GM23248 (cell line): ENCODE data around the gene SCCPDH. TPM values are rescaled to one million over a fixed set of nuclear protein-coding genes. Genes with fewer than 3 reads are reported as not detected.
"Not testable (repeated sequence)": the region's sequence is repeated elsewhere in the genome, so short reads cannot be mapped to it uniquely, and the experiment has no call there.

Source experiments
- DNase-seq: peaks from one replicate; pipeline ENCODE4 v3.0.0-alpha.2; 2015
- H2AFZ ChIP-seq: fragments of 200-600 bp; sonication (generic); 2 replicates; pipeline ENCODE4 v1.6.1; 2016; ENCODE audit warnings: antibody characterized with exemption
- H3F3A ChIP-seq: fragments of 200-600 bp; sonication (generic); 2 replicates; pipeline ENCODE4 v1.6.1; 2016; ENCODE audit warnings: mild to moderate bottlenecking, antibody characterized with exemption, mixed run types; ENCODE audit not compliant: insufficient read depth
- H3K27ac ChIP-seq: fragments of 200-600 bp; sonication (generic); 2 replicates; pipeline ENCODE4 v1.5.1; 2016; ENCODE audit warnings: mild to moderate bottlenecking
- H3K27me3 ChIP-seq: fragments of 200-600 bp; sonication (generic); replicated peaks from 2 replicates; pipeline ENCODE4 v1.6.1; 2016; ENCODE audit warnings: mild to moderate bottlenecking; ENCODE audit not compliant: insufficient read depth
- H3K36me3 ChIP-seq: fragments of 200-600 bp; sonication (generic); 2 replicates; pipeline ENCODE4 v1.6.1; 2016; ENCODE audit warnings: low read depth, mild to moderate bottlenecking
- H3K4me1 ChIP-seq: fragments of 200-600 bp; sonication (generic); 2 replicates; pipeline ENCODE4 v1.6.1; 2016; ENCODE audit warnings: mild to moderate bottlenecking; ENCODE audit not compliant: insufficient read depth
- H3K4me2 ChIP-seq: fragments of 200-600 bp; sonication (generic); one replicate; pipeline ENCODE4 v1.6.1; 2016; ENCODE audit warnings: mild to moderate bottlenecking; ENCODE audit not compliant: unreplicated experiment
- H3K4me3 ChIP-seq: fragments of 200-600 bp; sonication (generic); 2 replicates; pipeline ENCODE4 v1.5.1; 2016; ENCODE audit warnings: mild to moderate bottlenecking
- H3K79me2 ChIP-seq: fragments of 200-600 bp; sonication (generic); 2 replicates; pipeline ENCODE4 v1.6.1; 2016; ENCODE audit warnings: mild to moderate bottlenecking; ENCODE audit not compliant: insufficient read depth
- H3K9ac ChIP-seq: fragments of 200-600 bp; sonication (generic); 2 replicates; pipeline ENCODE4 v1.6.1; 2016; ENCODE audit warnings: mild to moderate bottlenecking
- H3K9me2 ChIP-seq: fragments of 200-600 bp; sonication (generic); 2 replicates; pipeline ENCODE4 v1.6.1; 2016; ENCODE audit warnings: mixed run types, mild to moderate bottlenecking, moderate library complexity; ENCODE audit not compliant: insufficient read depth
- H3K9me3 ChIP-seq: fragments of 200-600 bp; sonication (generic); one replicate; pipeline ENCODE4 v1.6.1; 2017; ENCODE audit warnings: low read depth
- H4K20me1 ChIP-seq: fragments of 200-600 bp; sonication (generic); 2 replicates; pipeline ENCODE4 v1.6.0; 2016; ENCODE audit not compliant: insufficient read depth
- EZH2 ChIP-seq: fragments of 200-600 bp; sonication (generic); IDR thresholded peaks from 2 replicates; pipeline ENCODE4 v1.6.1; 2018; ENCODE audit warnings: antibody characterized with exemption, mild to moderate bottlenecking; ENCODE audit not compliant: insufficient read depth, poor library complexity, severe bottlenecking
- EZH2phosphoT487 ChIP-seq: fragments of 200-600 bp; sonication (generic); IDR thresholded peaks from 2 replicates; pipeline ENCODE4 v1.6.1; 2018; ENCODE audit warnings: antibody characterized with exemption, moderate library complexity, mild to moderate bottlenecking, low read depth; ENCODE audit not compliant: insufficient read depth
- WGBS, 2 experiments: methylation state at CpG; one replicate each; pipeline ENCODE4 v1.1.6; 2015 to 2017; ENCODE audit warnings: low lambda C conversion rate in 2 of 2, low coverage in 1 of 2; ENCODE audit errors: missing lambda C conversion rate in 2 of 2; 5-methylcytosine and 5-hydroxymethylcytosine counted together
- in situ Hi-C: fragments of 300-500 bp; cut with MboI; formaldehyde crosslinking; loops from 2 replicates; pipeline ENCODE4 v1.15.0; 2020
- polyA plus RNA-seq: library from polyadenylated mRNA; unstranded; fragments of >200 nt; fragmentation: Nextera tagmentation; extraction: Ambion mirVana; gene quantifications from 2 replicates; pipeline ENCODE4 v1.2.1, GENCODE V29; 2016
- total RNA-seq: library from RNA; depleted of rRNA; stranded (reverse); fragments of >200 nt; shearing (Covaris generic); gene quantifications from 2 replicates; pipeline ENCODE4 v1.2.3, GENCODE V29; 2014

Gene SCCPDH
- total and polyA plus RNA-seq, 2 experiments from 2014 or later, result 36.3 to 37.5 TPM

DNA sequence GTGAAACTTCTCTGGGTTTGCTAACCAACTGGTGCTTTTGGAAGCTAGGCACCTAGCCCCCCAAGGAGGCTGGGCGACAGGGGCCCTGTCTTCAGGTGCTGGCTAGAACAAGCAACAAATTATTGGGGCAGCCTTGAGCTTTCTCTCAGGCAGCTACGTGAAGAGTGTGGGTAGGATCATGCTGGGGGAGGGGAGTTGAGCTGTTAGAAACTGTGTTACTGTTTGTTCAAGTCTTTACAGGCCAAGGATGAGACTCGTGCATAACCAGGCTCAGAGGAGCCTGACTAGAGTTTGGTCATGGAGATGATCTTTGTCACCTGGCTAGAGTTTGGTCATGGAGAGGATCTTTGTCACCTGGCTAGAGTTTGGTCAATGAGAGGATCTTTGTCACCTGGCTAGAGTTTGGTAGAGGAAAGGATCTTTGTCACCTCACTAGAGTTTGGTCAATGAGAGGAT is 12.6 kb upstream of the SCCPDH start:
- no peaks in the 10 kb centered on the region for H4K20me1 ChIP-seq
- WGBS, 2 experiments, result 38 to 55% methylated on average over 3 of the region's 3 CpGs

GRCh38 chr1:246712428-246712827 is 11.8 kb upstream of the SCCPDH start:
- H4K20me1 ChIP-seq, H3K9ac ChIP-seq, H2AFZ ChIP-seq, H3K27me3 ChIP-seq, H3K79me2 ChIP-seq, in situ Hi-C loops, H3F3A ChIP-seq, H3K9me2 ChIP-seq, H3K36me3 ChIP-seq, H3K4me1 ChIP-seq, H3K4me2 ChIP-seq, H3K9me3 ChIP-seq, DNase-seq, H3K27ac ChIP-seq, H3K4me3 ChIP-seq: not testable (repeated sequence)
- WGBS, 2 experiments, result 81% methylated on average over 5 of the region's 5 CpGs

More for the DNA sequence above, 12.6 kb upstream of the SCCPDH start:
- Histone ChIP-seq H2AFZ (no peak overlapping the region), H3K27me3 (peaks cover 4% of the 10 kb centered on the region; the same call in 1 of the 2 replicates), H3K27ac (no peak overlapping the region), H3K9me3 (no peaks in the 10 kb centered on the region), H3K4me1 (peaks cover 8% of the 10 kb centered on the region), H3K4me2 (no peak overlapping the region), H3K9me2 (no peaks in the 10 kb centered on the region), H3K9ac (no peak overlapping the region), H3K4me3 (no peak overlapping the region), H3K36me3 (no peaks in the 10 kb centered on the region), H3F3A (no peaks in the 10 kb centered on the region), H3K79me2 (no peaks in the 10 kb centered on the region)
- in situ Hi-C loops, result no loop called here
- TF ChIP-seq EZH2phosphoT487, result no peak
- TF ChIP-seq EZH2, result no peak
- DNase-seq, result no peak

- in situ Hi-C loops, result not testable (repeated sequence)
Observed at GRCh38 chr1:246719361-246719760, 4.8 kb upstream of the SCCPDH start.

GRCh38 chr1:246720814-246721213 is 3.4 kb upstream of the SCCPDH start:
- H4K20me1 ChIP-seq, H3F3A ChIP-seq, H3K4me3 ChIP-seq, H3K79me2 ChIP-seq, H3K27ac ChIP-seq, DNase-seq, H3K9me3 ChIP-seq, H3K9ac ChIP-seq, H3K27me3 ChIP-seq, in situ Hi-C loops, H2AFZ ChIP-seq, H3K4me2 ChIP-seq, H3K9me2 ChIP-seq, H3K36me3 ChIP-seq: not testable (repeated sequence)
- H3K4me1 ChIP-seq, result peaks cover 11% of the 10 kb centered on the region
- 63 to 69% methylated on average over 7 of the region's 7 CpGs for whole genome bisulfite sequencing, 2 experiments

More at GRCh38 chr1:246719361-246719760, 4.8 kb upstream of the SCCPDH start:
- H3K9me2 ChIP-seq, DNase-seq, H3K4me2 ChIP-seq, H2AFZ ChIP-seq, H3K27ac ChIP-seq, H3K9me3 ChIP-seq, H3K79me2 ChIP-seq, H3K36me3 ChIP-seq, H3K9ac ChIP-seq, H3K4me3 ChIP-seq, H3F3A ChIP-seq, H3K4me1 ChIP-seq, H3K27me3 ChIP-seq, H4K20me1 ChIP-seq: not testable (repeated sequence)
- WGBS, 2 experiments, result 48 to 51% methylated on average over 2 of the region's 2 CpGs

DNA sequence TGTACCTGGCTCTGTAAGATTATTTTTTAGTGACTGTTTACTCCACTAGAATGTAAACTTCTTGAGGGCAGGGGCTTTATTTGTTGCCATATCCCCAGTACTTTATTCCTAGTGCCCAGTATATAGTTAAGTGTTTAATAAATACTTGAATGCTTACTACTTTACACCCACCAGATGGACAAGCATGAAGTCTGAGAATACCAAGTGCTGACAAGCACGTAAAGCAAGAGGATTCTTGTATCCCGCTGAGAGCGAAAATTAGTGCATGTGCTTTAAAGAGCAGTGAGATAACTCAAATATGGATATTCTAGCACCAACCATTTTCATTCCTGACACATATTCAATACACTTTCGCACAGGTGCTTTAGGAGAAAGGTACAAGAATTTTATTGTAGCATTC is 1.5 kb upstream of the SCCPDH start:
- Histone ChIP-seq H3K27ac (no peak overlapping the region), H3K4me1 (peaks cover 12% of the 10 kb centered on the region), H3K79me2 (0 out of 2 replicates have a peak, but pooled peaks cover 8% of the 10 kb centered on the region), H4K20me1 (no peaks in the 10 kb centered on the region), H2AFZ (no peak overlapping the region), H3K9ac (no peak overlapping the region), H3K9me2 (no peaks in the 10 kb centered on the region), H3F3A (0 out of 2 replicates have a peak, but pooled peaks cover 6% of the 10 kb centered on the region), H3K36me3 (peaks cover 9% of the 10 kb centered on the region; the same call in 1 of the 2 replicates), H3K4me2 (no peak overlapping the region), H3K27me3 (no peaks in the 10 kb centered on the region), H3K9me3 (no peaks in the 10 kb centered on the region), H3K4me3 (no peak overlapping the region; the same call in 1 of the 2 replicates)
- 99 to 100% methylated on average over 4 of the region's 4 CpGs for WGBS, 2 experiments
- DNase-seq, result no peak
- in situ Hi-C loops, result no loop called here
- TF ChIP-seq EZH2phosphoT487 (no peak), EZH2 (no peak)
